Adrenal gland (tissue), 12 donors: ENCODE measurements around the gene TSHB. TPM values are rescaled to one million over a fixed set of nuclear protein-coding genes. Genes with fewer than 3 reads are reported as not detected.
A peak's percentile ranks its signal among the peaks of the same experiment; 100 is the strongest.

Experiments used
- DNase-seq, 7 donors: peaks; one replicate each; pipeline ENCODE4 v3.0.0-alpha.2; 2019 to 2020
- H3K27ac ChIP-seq, 5 donors: fragments of 200-600 bp; sonication (generic) in 4 of 5; 1 replicate in 3 of 5; 2 replicates in 2 of 5; pipeline versions ENCODE4 v1.5.1 to v1.8.0; 2016 to 2020; ENCODE audit warnings: mild to moderate bottlenecking in 1 of 5
- H3K27me3 ChIP-seq: fragments of 200-600 bp; 2 replicates; pipeline ENCODE4 v1.8.0; 2021
- H3K36me3 ChIP-seq, 2 donors: fragments of 200-600 bp; replicated peaks in 1 of 2; 1 replicate in 1 of 2; 2 replicates in 1 of 2; pipeline versions ENCODE4 v1.5.1 to v1.8.0; 2018 to 2022
- H3K4me1 ChIP-seq, 2 donors: fragments of 200-600 bp; replicated peaks in 1 of 2; 1 replicate in 1 of 2; 2 replicates in 1 of 2; pipeline versions ENCODE4 v1.5.1 to v1.8.0; 2018 to 2021
- H3K4me3 ChIP-seq, 4 donors: fragments of 200-600 bp; sonication (generic) in 3 of 4; one replicate each; pipeline ENCODE4 v1.5.1; 2016 to 2018
- H3K9me3 ChIP-seq, 3 donors: fragments of 200-600 bp; sonication (generic) in 1 of 3; replicated peaks in 1 of 3; 1 replicate in 2 of 3; 2 replicates in 1 of 3; pipeline versions ENCODE4 v1.5.1 to v1.8.0; 2016 to 2021
- POLR2A ChIP-seq, 2 donors: fragments of 450-650 bp; IDR thresholded peaks; one replicate each; pipeline ENCODE4 v1.6.1; 2017; ENCODE audit warnings: antibody characterized with exemption in 2 of 2, mild to moderate bottlenecking in 2 of 2, moderate library complexity in 1 of 2
- WGBS, 4 donors: extraction: QIAGEN DNeasy Blood & Tissue Kit in 2 of 4; methylation state at CpG; one replicate each; pipeline versions ENCODE4 v1.1.5 to v1.1.7; 2013 to 2017; 5-methylcytosine and 5-hydroxymethylcytosine counted together
- intact Hi-C, 2 donors: fragments of 100-400 bp; cut with DNase I; formaldehyde crosslinking; loops; one replicate each; pipeline versions ENCODE4 v1.14.1 to v1.15.0; 2022 to 2023
- polyA plus RNA-seq, 3 donors: library from polyadenylated mRNA; stranded (reverse); fragments of 200-250 nt in 2 of 3; fragments of 350-450 nt in 1 of 3; fragmentation: Illumina TruSeq in 1 of 3; extraction: RNeasy Lipid Tissue Mini Kit (QIAGEN cat#74804) in 1 of 3; gene quantifications; one replicate each; pipeline ENCODE4 v1.2.3, GENCODE V29; 2013 to 2014
- total RNA-seq, 9 donors: library from RNA; depleted of rRNA in 4 of 9; stranded (reverse); fragments of >200 nt in 4 of 9; fragments of 120-200 nt in 1 of 9; fragmentation: NEBNext Ultra II Directional in 1 of 9; extraction: Animal tissue kit (Norgen Biotek cat#: 25700) in 1 of 9; gene quantifications; one replicate each; pipeline versions ENCODE4 v1.1.0 to v1.2.4, GENCODE V29; 2013 to 2023
- TF ChIP-seq, protein P1 (sequence below), 6 experiments: fragments of 450-650 bp in 4 of 6; fragments of 200-600 bp in 2 of 6; sonication (generic) in 1 of 6; IDR thresholded peaks; 1 replicate in 5 of 6; 2 replicates in 1 of 6; pipeline versions ENCODE4 v1.5.1 to v1.8.0; 2016 to 2021; ENCODE audit warnings: antibody characterized with exemption in 6 of 6, mild to moderate bottlenecking in 2 of 6, moderate library complexity in 1 of 6
- donor health status: healthy with polysubstance abuse.
- donor health status: Bipolar disorder and iron deficiency.
- donor health status: DM: yes; HTN: yes; CAD: no.
- donor health status: DM: no; HTN: no; CAD: no.
- donor health status: DM: no; HTN: no; CAD: no.
- donor health status: DM: yes; HTN: yes; CAD: no.

The TSHB gene
- total and polyA plus RNA-seq, 12 donors, result not detected

DNA sequence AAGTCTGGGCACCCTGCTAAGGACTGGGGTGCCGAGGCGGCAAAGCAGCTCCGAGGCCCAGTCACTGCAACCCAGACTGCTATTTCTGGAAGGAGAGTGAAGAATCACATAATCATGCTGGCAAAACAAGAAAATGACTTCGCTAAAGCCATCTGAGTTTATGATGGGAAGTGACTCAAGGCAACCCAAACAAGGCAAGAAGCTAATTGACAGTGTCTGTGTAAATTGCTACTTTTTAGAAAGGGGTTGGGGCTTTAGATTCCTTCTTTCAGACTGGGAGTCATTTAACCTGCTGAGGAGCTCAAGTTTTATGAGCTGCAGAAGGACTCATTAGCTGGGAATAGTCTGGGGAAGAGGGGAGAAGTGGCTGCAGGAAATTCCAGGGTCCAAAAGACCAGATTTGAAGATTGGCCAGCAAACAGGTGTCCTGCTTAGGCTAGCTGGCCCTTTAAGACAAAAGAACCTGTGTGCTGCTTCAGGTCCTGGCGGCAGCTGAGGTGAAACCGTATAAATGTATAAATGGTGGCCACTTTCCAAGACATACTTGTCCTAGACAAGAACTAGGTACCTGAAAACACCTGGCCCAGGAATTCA lies 28.1 kb downstream of the TSHB start:
- Histone ChIP-seq H3K4me3 (no peak overlapping the region), H3K36me3 (no peaks in the 10 kb centered on the region), H3K27me3 (no peaks in the 10 kb centered on the region), H3K9me3 (no peaks in the 10 kb centered on the region), H3K4me1 (no peaks in the 10 kb centered on the region), H3K27ac (no peak overlapping the region)
- WGBS, 4 donors, result 89 to 97% (median 92%) methylated on average over 6 of the region's 6 CpGs
- intact Hi-C loops, result no loop called here
- DNase-seq, result no peak
- TF ChIP-seq, protein P1, sequence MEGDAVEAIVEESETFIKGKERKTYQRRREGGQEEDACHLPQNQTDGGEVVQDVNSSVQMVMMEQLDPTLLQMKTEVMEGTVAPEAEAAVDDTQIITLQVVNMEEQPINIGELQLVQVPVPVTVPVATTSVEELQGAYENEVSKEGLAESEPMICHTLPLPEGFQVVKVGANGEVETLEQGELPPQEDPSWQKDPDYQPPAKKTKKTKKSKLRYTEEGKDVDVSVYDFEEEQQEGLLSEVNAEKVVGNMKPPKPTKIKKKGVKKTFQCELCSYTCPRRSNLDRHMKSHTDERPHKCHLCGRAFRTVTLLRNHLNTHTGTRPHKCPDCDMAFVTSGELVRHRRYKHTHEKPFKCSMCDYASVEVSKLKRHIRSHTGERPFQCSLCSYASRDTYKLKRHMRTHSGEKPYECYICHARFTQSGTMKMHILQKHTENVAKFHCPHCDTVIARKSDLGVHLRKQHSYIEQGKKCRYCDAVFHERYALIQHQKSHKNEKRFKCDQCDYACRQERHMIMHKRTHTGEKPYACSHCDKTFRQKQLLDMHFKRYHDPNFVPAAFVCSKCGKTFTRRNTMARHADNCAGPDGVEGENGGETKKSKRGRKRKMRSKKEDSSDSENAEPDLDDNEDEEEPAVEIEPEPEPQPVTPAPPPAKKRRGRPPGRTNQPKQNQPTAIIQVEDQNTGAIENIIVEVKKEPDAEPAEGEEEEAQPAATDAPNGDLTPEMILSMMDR (IDR thresholded peaks at IDR 0.05), result no peak
- no peak for TF ChIP-seq POLR2A (IDR thresholded peaks at IDR 0.05)

DNA sequence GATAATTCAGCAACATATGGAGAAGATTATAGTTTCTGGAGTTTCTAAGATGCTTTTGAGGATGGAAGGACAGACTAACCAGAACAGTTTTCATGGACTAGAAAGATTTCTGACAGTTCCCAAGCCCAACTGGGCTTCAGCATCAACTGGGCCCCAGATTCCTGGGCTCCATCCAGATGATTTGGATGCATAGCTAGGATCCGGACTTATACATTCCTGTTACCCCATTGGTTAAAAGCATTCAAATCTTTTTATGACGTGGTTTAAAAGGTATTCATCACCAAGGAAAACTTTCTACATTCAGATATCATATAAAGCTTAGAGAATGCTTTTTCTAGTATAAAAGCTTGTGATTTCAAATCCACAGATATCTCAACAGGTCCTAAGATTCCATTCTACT lies 29.7 kb downstream of the TSHB start:
- TF ChIP-seq POLR2A (IDR thresholded peaks at IDR 0.05), result no peak
- TF ChIP-seq, protein P1 (IDR thresholded peaks at IDR 0.05), result no peak
- WGBS, 4 donors, result 39 to 48% (median 44%) methylated on average over 2 of the region's 2 CpGs
- H3K27ac ChIP-seq, result no peak overlapping the region
- no peaks in the 10 kb centered on the region for H3K36me3 ChIP-seq
- no peaks in the 10 kb centered on the region for H3K9me3 ChIP-seq
- no peaks in the 10 kb centered on the region for H3K4me1 ChIP-seq
- intact Hi-C loops, result no loop called here
- DNase-seq, result no peak
- H3K4me3 ChIP-seq, result no peak overlapping the region
- no peaks in the 10 kb centered on the region for H3K27me3 ChIP-seq

DNA sequence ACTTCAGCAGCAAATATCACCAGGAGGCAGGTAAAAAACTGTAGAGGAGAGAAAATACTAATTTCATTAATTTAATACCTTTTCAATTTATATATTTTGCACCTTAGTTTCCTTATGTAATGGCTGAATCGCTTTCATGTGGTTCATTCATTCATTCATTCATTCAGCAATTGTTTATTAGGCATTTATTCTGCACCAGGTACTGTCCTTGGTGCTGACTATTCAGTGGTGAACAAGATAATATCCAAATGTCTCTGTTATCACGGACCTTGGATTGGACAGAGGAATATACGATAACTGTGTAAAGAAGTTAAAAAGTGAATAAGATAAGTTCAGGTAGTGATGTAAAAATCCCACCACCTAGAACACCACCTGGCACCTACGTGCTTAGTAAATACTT lies 30.9 kb downstream of the TSHB start:
- intact Hi-C loops, result no loop called here
- H3K4me3 ChIP-seq, result no peak overlapping the region
- 55 to 69% (median 56%) methylated on average over 4 of the region's 4 CpGs for WGBS, 4 donors
- H3K4me1 ChIP-seq, result no peaks in the 10 kb centered on the region
- DNase-seq, result no peak
- no peaks in the 10 kb centered on the region for H3K9me3 ChIP-seq
- H3K27ac ChIP-seq, result no peak overlapping the region
- H3K36me3 ChIP-seq, result no peaks in the 10 kb centered on the region
- H3K27me3 ChIP-seq, result no peaks in the 10 kb centered on the region
- TF ChIP-seq POLR2A (IDR thresholded peaks at IDR 0.05), result no peak
- TF ChIP-seq, protein P1 (IDR thresholded peaks at IDR 0.05), result no peak

DNA sequence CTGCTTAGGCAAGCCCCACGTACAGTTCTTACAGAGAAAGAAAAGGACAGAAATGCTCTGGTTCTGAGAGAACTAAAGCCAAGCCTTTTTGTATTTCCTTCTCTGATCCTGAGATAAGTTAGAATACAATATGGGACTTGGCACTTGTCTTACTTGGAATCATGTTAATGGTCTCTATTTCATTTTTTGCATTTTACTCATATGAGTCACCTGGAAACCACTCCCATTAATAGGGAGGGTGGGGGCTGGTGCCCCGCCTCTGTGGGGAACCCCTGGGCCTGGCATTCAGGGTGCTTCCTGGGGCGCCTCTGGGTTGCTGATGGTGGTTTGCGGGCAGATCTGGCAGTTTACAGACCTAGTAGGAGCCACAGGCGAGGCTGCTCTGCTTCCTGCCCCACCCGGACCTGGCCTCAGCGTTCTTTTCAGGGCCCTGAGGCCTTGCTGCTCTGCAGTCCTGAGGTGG lies 32.9 kb downstream of the TSHB start:
- Histone ChIP-seq H3K27me3 (no peaks in the 10 kb centered on the region), H3K4me1 (no peaks in the 10 kb centered on the region), H3K36me3 (no peaks in the 10 kb centered on the region), H3K27ac (no peak overlapping the region), H3K9me3 (no peaks in the 10 kb centered on the region), H3K4me3 (no peak overlapping the region)
- intact Hi-C loops, result no loop called here
- TF ChIP-seq, protein P1 (IDR thresholded peaks at IDR 0.05), result no peak
- no peak for TF ChIP-seq POLR2A (IDR thresholded peaks at IDR 0.05)
- peak in 2 of 7 donors; percentile 4 to 30 for DNase-seq
- 60 to 75% (median 68%) methylated on average over 7 of the region's 7 CpGs for WGBS, 4 donors
